ENCODE data around the gene VASP. TPM values are rescaled to one million over a fixed set of nuclear protein-coding genes. Genes with fewer than 3 reads are reported as not detected.
A peak's percentile ranks its signal among the peaks of the same experiment; 100 is the strongest.

Gene VASP
- total RNA-seq, 1 experiment from 2014 or later, result 152 TPM

DNA sequence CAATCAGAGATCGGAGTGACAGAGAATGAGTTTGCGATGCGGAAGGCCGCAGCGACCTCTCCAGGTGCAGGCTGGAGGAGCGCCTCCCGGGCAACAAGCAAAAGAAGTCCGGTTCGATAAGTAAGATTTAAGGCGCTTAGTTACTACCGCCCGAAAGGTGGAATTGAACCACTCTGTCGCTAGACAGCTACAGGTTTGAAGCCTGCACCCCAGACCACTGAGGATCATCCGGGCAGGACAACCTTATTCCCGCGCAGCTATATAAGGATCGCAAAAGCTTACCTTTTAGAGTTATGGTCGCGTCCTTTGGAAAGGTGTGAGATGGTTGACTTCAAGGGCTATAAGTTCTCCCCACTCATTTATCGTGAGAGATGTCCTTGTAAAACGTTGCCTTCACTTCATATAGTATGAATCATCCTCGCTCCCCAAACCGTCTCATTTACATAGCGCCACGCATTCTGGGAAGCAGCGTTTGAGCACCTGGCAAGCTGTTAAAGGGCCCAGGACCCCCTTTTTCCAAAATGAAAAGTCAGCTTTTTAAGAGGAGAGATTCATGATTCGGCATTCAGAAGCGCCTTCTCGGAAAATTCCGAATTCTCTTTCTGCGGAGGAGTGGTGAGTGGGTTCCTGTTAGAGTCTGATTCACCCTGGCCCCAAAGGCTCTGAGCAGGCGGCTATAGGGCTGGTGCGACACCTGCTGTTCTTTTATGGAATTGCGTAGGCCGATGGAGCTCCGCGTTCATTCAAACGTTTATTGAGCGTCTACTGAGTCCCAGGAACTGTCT is 28.6 kb upstream of the VASP start:
- Histone ChIP-seq H4K20me1 (ENCODE audit: insufficient read depth) (no peaks in the 10 kb centered on the region), H3K27me3 (ENCODE audit: insufficient read depth, low read length) (no peaks in the 10 kb centered on the region), H3K36me3 (ENCODE audit: control insufficient read depth in 1 of 2, insufficient read depth in 2 of 2, low read length in 2 of 2) (no peaks in the 10 kb centered on the region), H3K9me2 (ENCODE audit: insufficient read depth) (no peaks in the 10 kb centered on the region), H3K4me3 (replicated peaks in 1 of 2; ENCODE audit: low read depth in 1 of 2, low read length in 2 of 2) (peak overlapping the region; percentile 37 to 53), H3K9ac (ENCODE audit: low read length) (peak overlapping the region; percentile 67), H3K79me2 (ENCODE audit: insufficient read depth, low read length) (no peaks in the 10 kb centered on the region), H3K9me3 (ENCODE audit: control insufficient read depth in 1 of 2, insufficient read depth in 1 of 2, low read depth in 1 of 2, low read length in 2 of 2) (no peaks in the 10 kb centered on the region), H3K4me1 (ENCODE audit: control insufficient read depth in 1 of 2, insufficient read depth in 2 of 2, low read length in 2 of 2) (peaks cover 5 to 24% of the 10 kb centered on the region in 2 experiments; a peak in 3 of 4 replicates), H2AFZ (ENCODE audit: low read depth, low read length, poor library complexity, severe bottlenecking) (peak overlapping the region; percentile 94), H3K27ac (ENCODE audit: low read depth, low read length) (peak overlapping the region; percentile 71), H3K4me2 (ENCODE audit: low read length) (peak overlapping the region; percentile 85)
- POLR2A ChIA-PET, result interaction anchor here (1.0 to 3.1 kb wide), 9 partner anchors 10 to 78 kb away, joined by 3 to 43 read pairs (median 6); partner anchors contain the start of gene FOSB
- CTCF ChIA-PET, result interaction anchor here (0.6 to 7.5 kb wide), 29 partner anchors 10 to 419 kb away, joined by 3 to 189 read pairs (median 5); partner anchors contain the start of genes FOSB, OPA3, PPP1R13L and TRAPPC6A
- DNase-seq (ENCODE audit: low read depth, low spot score) (peak; percentile 95), ATAC-seq (peak; percentile 95)
- intact Hi-C loops (cut with micrococcal nuclease), result loop anchor here (1.0 kb wide), 3 partner anchors 39 to 73 kb away; partner anchors contain the start of gene PPP1R13L
- TSS peak; percentile 100 for BruUV-seq (replicated peaks)
- RAD21 ChIA-PET (ENCODE audit: low non-redundant PET in 1 of 2, low total read pairs in 2 of 2, uncharacterized antibody in 2 of 2, unreplicated experiment in 2 of 2), result interaction anchor here (0.5 to 3.0 kb wide), 17 partner anchors 9 to 311 kb away, joined by 3 to 40 read pairs (median 4); partner anchors contain the start of gene FOSB (in 2 of the 2)
- TF ChIP-seq ELF1 (IDR thresholded peaks at IDR 0.05; ENCODE audit: borderline replicate concordance, low read depth), result no peak
- TF ChIP-seq SP1 (IDR thresholded peaks at IDR 0.05; ENCODE audit: low read depth), result peak; percentile 66
- TF ChIP-seq SRF (IDR thresholded peaks at IDR 0.05; ENCODE audit: low read depth), result peak; percentile 49; the same call in 1 of the 2 replicates
- peak; percentile 36 for TF ChIP-seq YY1 (IDR thresholded peaks at IDR 0.05; ENCODE audit: extremely low read depth, insufficient replicate concordance, low read depth, low read length)
- TF ChIP-seq EGR1 (IDR thresholded peaks at IDR 0.05; ENCODE audit: low read depth), result peak; percentile 58; the same call in 1 of the 2 replicates
- TF ChIP-seq CBX3 (IDR thresholded peaks at IDR 0.05; ENCODE audit: low read depth), result peak; percentile 75
- peak; percentile 73; the same call in 1 of the 2 replicates for TF ChIP-seq SIN3A (IDR thresholded peaks at IDR 0.05; ENCODE audit: low read depth)
- TF ChIP-seq RAD21 (IDR thresholded peaks at IDR 0.05; ENCODE audit: low read depth), result peak; percentile 97
- TF ChIP-seq, protein P1, sequence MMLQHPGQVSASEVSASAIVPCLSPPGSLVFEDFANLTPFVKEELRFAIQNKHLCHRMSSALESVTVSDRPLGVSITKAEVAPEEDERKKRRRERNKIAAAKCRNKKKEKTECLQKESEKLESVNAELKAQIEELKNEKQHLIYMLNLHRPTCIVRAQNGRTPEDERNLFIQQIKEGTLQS (IDR thresholded peaks at IDR 0.05), result no peak; the same call in 1 of the 2 replicates
- TF ChIP-seq FOSL1 (IDR thresholded peaks at IDR 0.05; ENCODE audit: low read depth), result no peak
- TF ChIP-seq ZFX (IDR thresholded peaks at IDR 0.05), result no peak
- peak; percentile 41 for TF ChIP-seq ZBTB33 (IDR thresholded peaks at IDR 0.05; ENCODE audit: extremely low read depth, insufficient replicate concordance, low read length)
- no peak for TF ChIP-seq EZH2 (IDR thresholded peaks at IDR 0.05)
- no peak for TF ChIP-seq ZNF274 (IDR thresholded peaks at IDR 0.05; ENCODE audit: low read depth, low read length)
- no peak for TF ChIP-seq CEBPB (IDR thresholded peaks at IDR 0.05; ENCODE audit: low read depth)
- TF ChIP-seq POLR2A (IDR thresholded peaks at IDR 0.05; ENCODE audit: borderline replicate concordance, extremely low read depth, insufficient read depth, insufficient read length), result peak; percentile 80
- TF ChIP-seq TCF7L2 (IDR thresholded peaks at IDR 0.05; ENCODE audit: borderline replicate concordance, extremely low read depth, insufficient read depth, insufficient read length), result peak; percentile 14
- TF ChIP-seq, protein P2, sequence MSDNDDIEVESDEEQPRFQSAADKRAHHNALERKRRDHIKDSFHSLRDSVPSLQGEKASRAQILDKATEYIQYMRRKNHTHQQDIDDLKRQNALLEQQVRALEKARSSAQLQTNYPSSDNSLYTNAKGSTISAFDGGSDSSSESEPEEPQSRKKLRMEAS (IDR thresholded peaks at IDR 0.05), result peak; percentile 71
- TF ChIP-seq, protein P3, sequence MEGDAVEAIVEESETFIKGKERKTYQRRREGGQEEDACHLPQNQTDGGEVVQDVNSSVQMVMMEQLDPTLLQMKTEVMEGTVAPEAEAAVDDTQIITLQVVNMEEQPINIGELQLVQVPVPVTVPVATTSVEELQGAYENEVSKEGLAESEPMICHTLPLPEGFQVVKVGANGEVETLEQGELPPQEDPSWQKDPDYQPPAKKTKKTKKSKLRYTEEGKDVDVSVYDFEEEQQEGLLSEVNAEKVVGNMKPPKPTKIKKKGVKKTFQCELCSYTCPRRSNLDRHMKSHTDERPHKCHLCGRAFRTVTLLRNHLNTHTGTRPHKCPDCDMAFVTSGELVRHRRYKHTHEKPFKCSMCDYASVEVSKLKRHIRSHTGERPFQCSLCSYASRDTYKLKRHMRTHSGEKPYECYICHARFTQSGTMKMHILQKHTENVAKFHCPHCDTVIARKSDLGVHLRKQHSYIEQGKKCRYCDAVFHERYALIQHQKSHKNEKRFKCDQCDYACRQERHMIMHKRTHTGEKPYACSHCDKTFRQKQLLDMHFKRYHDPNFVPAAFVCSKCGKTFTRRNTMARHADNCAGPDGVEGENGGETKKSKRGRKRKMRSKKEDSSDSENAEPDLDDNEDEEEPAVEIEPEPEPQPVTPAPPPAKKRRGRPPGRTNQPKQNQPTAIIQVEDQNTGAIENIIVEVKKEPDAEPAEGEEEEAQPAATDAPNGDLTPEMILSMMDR (IDR thresholded peaks at IDR 0.05 in 2 of 3, conservative IDR thresholded peaks at IDR 0.05 in 1 of 3; ENCODE audit: borderline replicate concordance in 1 of 3, insufficient read depth in 1 of 3, low read depth in 2 of 3, low read length in 2 of 3), result peak; percentile 91 to 99 (median 98)
- no peak for TF ChIP-seq JUND (IDR thresholded peaks at IDR 0.05)
- TF ChIP-seq POLR2AphosphoS5 (IDR thresholded peaks at IDR 0.05; ENCODE audit: low read depth, low read length), result peak; percentile 88
- TF ChIP-seq EZH2phosphoT487 (IDR thresholded peaks at IDR 0.05; ENCODE audit: borderline replicate concordance), result no peak
